GM19395 (cell line): ENCODE data around the gene NDUFS5.
"Not testable (repeated sequence)": the region's sequence is repeated elsewhere in the genome, so short reads cannot be mapped to it uniquely, and the experiment has no call there.

ENCODE experiments used
- ATAC-seq: cut with Tn5 transposase; IDR thresholded peaks from one replicate; pipeline ENCODE4 v1.9.1; 2021; ENCODE audit warnings: mild to moderate bottlenecking, moderate library complexity; ENCODE audit not compliant: unreplicated experiment

Gene NDUFS5

GRCh38 chr1:39014956-39015355 is 11.2 kb upstream of the NDUFS5 start:
- ATAC-seq: not testable (repeated sequence)

- ATAC-seq: no peak
Observed at GRCh38 chr1:39016604-39017171, 9.5 kb upstream of the NDUFS5 start.

- no peak for ATAC-seq
Observed at GRCh38 chr1:39017266-39017665, 8.9 kb upstream of the NDUFS5 start.

- not testable (repeated sequence) for ATAC-seq
Observed at GRCh38 chr1:39020494-39020893, 5.7 kb upstream of the NDUFS5 start.

- no peak for ATAC-seq
Observed at GRCh38 chr1:39021426-39021825, 4.7 kb upstream of the NDUFS5 start.

- ATAC-seq: no peak
Observed at GRCh38 chr1:39023140-39023539, 3.0 kb upstream of the NDUFS5 start.

- no peak for ATAC-seq
Observed at GRCh38 chr1:39026866-39027507, 837 bp downstream of the NDUFS5 start.

- no peak for ATAC-seq
Observed at GRCh38 chr1:39034114-39034654, 8.0 kb downstream of the NDUFS5 start.

GRCh38 chr1:39036678-39037077 is 10.5 kb downstream of the NDUFS5 start:
- ATAC-seq: no peak

- ATAC-seq: no peak
Observed at GRCh38 chr1:39043513-39043912, 17.4 kb downstream of the NDUFS5 start.

- ATAC-seq: no peak
Observed at GRCh38 chr1:39044762-39045161, 18.6 kb downstream of the NDUFS5 start.

GRCh38 chr1:39045231-39045630 is 19.1 kb downstream of the NDUFS5 start:
- no peak for ATAC-seq

- no peak for ATAC-seq
Observed at GRCh38 chr1:39046613-39047210, 20.6 kb downstream of the NDUFS5 start.

- ATAC-seq: no peak
Observed at GRCh38 chr1:39047374-39048229, 21.5 kb downstream of the NDUFS5 start.

GRCh38 chr1:39048745-39049370 is 22.7 kb downstream of the NDUFS5 start:
- no peak for ATAC-seq

- ATAC-seq: no peak
Observed at GRCh38 chr1:39050001-39050400, 23.9 kb downstream of the NDUFS5 start.

GRCh38 chr1:39051193-39051850 is 25.2 kb downstream of the NDUFS5 start:
- ATAC-seq: not testable (repeated sequence)

GRCh38 chr1:39051956-39052355 is 25.8 kb downstream of the NDUFS5 start:
- ATAC-seq: no peak

GRCh38 chr1:39055213-39055710 is 29.1 kb downstream of the NDUFS5 start:
- not testable (repeated sequence) for ATAC-seq

- ATAC-seq: not testable (repeated sequence)
Observed at GRCh38 chr1:39061516-39061915, 35.4 kb downstream of the NDUFS5 start.
